Measurements from ENCODE around the gene EGFLAM. TPM values are rescaled to one million over a fixed set of nuclear protein-coding genes. Genes with fewer than 3 reads are reported as not detected.

The EGFLAM gene
- total RNA-seq, 1 experiment from 2014 or later: 0.33 TPM

DNA sequence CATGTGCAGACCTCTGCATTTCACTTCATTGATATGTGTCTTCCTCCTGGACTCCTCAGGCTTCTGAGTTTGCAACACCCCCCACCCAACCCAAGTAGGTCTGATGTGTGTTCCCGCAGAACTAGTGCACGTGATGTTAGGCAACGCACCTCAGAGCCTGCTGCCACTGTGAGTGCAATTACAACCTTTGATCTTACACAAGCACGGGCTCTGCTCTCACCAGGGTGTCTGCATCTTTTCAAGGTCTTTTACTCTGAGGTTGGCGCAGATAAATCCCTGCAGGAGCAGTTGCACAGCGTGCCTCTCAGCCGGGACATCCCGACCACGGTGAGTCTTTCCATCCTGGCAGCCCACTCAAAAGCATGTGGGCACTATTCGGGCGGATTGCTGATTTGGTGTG lies 80.1 kb downstream of the EGFLAM start:
- H3K4me2 ChIP-seq (ENCODE audit: insufficient read depth, insufficient read length, low read length): no peak overlapping the region
- no peak overlapping the region for H4K91ac ChIP-seq (ENCODE audit: insufficient read length, low read depth, low read length)
- no peak overlapping the region for H3K56ac ChIP-seq (ENCODE audit: insufficient read length, low read depth, low read length)
- Mint-ChIP-seq H3K4me3 (no peak overlapping the region), H3K36me3 (ENCODE audit: insufficient read depth in 1 of 3, low read depth in 3 of 3) (peaks cover 0 to 2% (median 2%) of the 10 kb centered on the region in 3 experiments; a peak in 2 of 7 replicates), H3K27me3 (ENCODE audit: low read depth) (no peaks in the 10 kb centered on the region; the same call in 1 of the 2 replicates), H3K27ac (no peak overlapping the region), H3K4me1 (no peaks in the 10 kb centered on the region), H3K9me3 (peaks cover 3% of the 10 kb centered on the region in 2 experiments; a peak in 4 of 5 replicates)
- H3K79me2 ChIP-seq (ENCODE audit: insufficient read depth, low read length): no peaks in the 10 kb centered on the region
- H2AK5ac ChIP-seq (ENCODE audit: insufficient read length, low read length): no peak overlapping the region
- no peak overlapping the region for H3K18ac ChIP-seq (ENCODE audit: insufficient read length, low read depth, low read length)
- no peak for TF ChIP-seq CTCF (conservative IDR thresholded peaks at IDR 0.05)
- no peak overlapping the region for H2BK5ac ChIP-seq (ENCODE audit: insufficient read length, low read length)
- H3T11ph ChIP-seq (ENCODE audit: low read length): no peak overlapping the region
- H4K8ac ChIP-seq (replicated peaks; ENCODE audit: insufficient read length, low read depth, low read length): no peak overlapping the region
- WGBS (ENCODE audit: extremely low coverage, insufficient read length, low lambda C conversion rate): no CpG with 5 or more reads among the region's 11 CpGs
- no peaks in the 10 kb centered on the region for H3K23me2 ChIP-seq (ENCODE audit: insufficient read length, low read depth, low read length, poor library complexity, severe bottlenecking)
- no peak overlapping the region for H2AFZ ChIP-seq (ENCODE audit: low read length)
- no peak overlapping the region for H3K14ac ChIP-seq (ENCODE audit: insufficient read depth, low read length)
- no peak overlapping the region for H3K4ac ChIP-seq (ENCODE audit: low read depth, low read length)
- H3K27ac ChIP-seq (ENCODE audit: insufficient read length, low read depth, low read length): no peak overlapping the region
- DNase-seq: no peak
- no peak overlapping the region for H2BK12ac ChIP-seq (ENCODE audit: insufficient read length, low read depth, low read length)
- H4K20me1 ChIP-seq (ENCODE audit: control insufficient read depth, insufficient read depth, insufficient read length): peaks cover 3% of the 10 kb centered on the region
- H4K5ac ChIP-seq (ENCODE audit: insufficient read length, low read depth, low read length): no peak overlapping the region
- no peak overlapping the region for H2BK20ac ChIP-seq (ENCODE audit: low read depth, low read length, poor library complexity, severe bottlenecking)
- no peak overlapping the region for H3K9ac ChIP-seq (ENCODE audit: extremely low read depth, insufficient read length, low read length)
- H2BK120ac ChIP-seq (ENCODE audit: low read depth, low read length, poor library complexity, severe bottlenecking): no peak overlapping the region
- no peaks in the 10 kb centered on the region for H3K4me1 ChIP-seq (ENCODE audit: insufficient read depth, low read length)
- H2BK15ac ChIP-seq (ENCODE audit: low read depth, low read length): no peak overlapping the region
- H3K27me3 ChIP-seq (ENCODE audit: insufficient read depth, low read length): no peaks in the 10 kb centered on the region
- no peaks in the 10 kb centered on the region for H3K9me3 ChIP-seq (ENCODE audit: control insufficient read depth, low read depth, low read length)
- H3K23ac ChIP-seq (ENCODE audit: insufficient read length, low read depth, low read length): no peak overlapping the region
- no peaks in the 10 kb centered on the region for H3K79me1 ChIP-seq (ENCODE audit: insufficient read depth, low read depth, low read length, poor library complexity, severe bottlenecking)
